Stomach (tissue), 9 donors: ENCODE results near the gene IPPK. TPM values are rescaled to one million over a fixed set of nuclear protein-coding genes. Genes with fewer than 3 reads are reported as not detected.

Experiments
- DNase-seq, 2 donors: peaks; one replicate each; pipeline versions ENCODE4 v3.0.0 to v3.0.0-alpha.2; 2013 to 2019
- H3K27ac ChIP-seq, 5 donors: fragments of 200-600 bp in 4 of 5; sonication (generic) in 4 of 5; one replicate each; pipeline ENCODE4 v1.5.1; 2013 to 2019; ENCODE audit warnings: mild to moderate bottlenecking in 1 of 5, moderate library complexity in 1 of 5
- H3K27me3 ChIP-seq, 3 donors: fragments of 200-600 bp; sonication (generic); one replicate each; pipeline ENCODE4 v1.5.1; 2017 to 2019; ENCODE audit warnings: mixed run types in 1 of 3
- H3K36me3 ChIP-seq, 4 donors: fragments of 200-600 bp; sonication (generic); 1 replicate in 3 of 4; 2 replicates in 1 of 4; pipeline ENCODE4 v1.5.1; 2016 to 2019
- H3K4me1 ChIP-seq, 4 donors: fragments of 200-600 bp; sonication (generic); one replicate each; pipeline ENCODE4 v1.5.1; 2016 to 2019
- H3K4me3 ChIP-seq, 4 donors: fragments of 200-600 bp; sonication (generic) in 3 of 4; one replicate each; pipeline ENCODE4 v1.5.1; 2016 to 2019; ENCODE audit warnings: mild to moderate bottlenecking in 1 of 4
- H3K9me3 ChIP-seq, 4 donors: fragments of 200-600 bp; sonication (generic); one replicate each; pipeline ENCODE4 v1.5.1; 2016 to 2019
- CTCF ChIP-seq, 7 experiments: fragments of 450-650 bp in 4 of 7; fragments of 200-600 bp in 3 of 7; sonication (generic) in 3 of 7; IDR thresholded peaks; one replicate each; pipeline ENCODE4 v1.5.1; 2016 to 2019; ENCODE audit warnings: antibody characterized with exemption in 7 of 7, control low read depth in 2 of 7, mild to moderate bottlenecking in 1 of 7
- EP300 ChIP-seq: sonication (generic); formaldehyde crosslinking; IDR thresholded peaks from one replicate; pipeline ENCODE4 v1.6.1; 2017; ENCODE audit warnings: antibody characterized with exemption
- POLR2A ChIP-seq, 4 donors: fragments of 450-650 bp; IDR thresholded peaks; one replicate each; pipeline ENCODE4 v1.6.1; 2016; ENCODE audit warnings: antibody characterized with exemption in 4 of 4, control low read depth in 2 of 4, mild to moderate bottlenecking in 1 of 4, moderate library complexity in 1 of 4
- POLR2AphosphoS5 ChIP-seq, 3 donors: sonication (generic); formaldehyde crosslinking; IDR thresholded peaks; one replicate each; pipeline ENCODE4 v1.6.1; 2016; ENCODE audit warnings: antibody characterized with exemption in 3 of 3
- WGBS, 5 donors: extraction: QIAGEN DNeasy Blood & Tissue Kit in 3 of 5; methylation state at CpG; one replicate each; pipeline versions ENCODE4 v1.1.5 to v1.1.7; 2013 to 2018; 5-methylcytosine and 5-hydroxymethylcytosine counted together
- intact Hi-C: fragments of 100-400 bp; cut with DNase I; formaldehyde crosslinking; loops from one replicate; pipeline ENCODE4 v1.15.1; 2023; ENCODE audit warnings: low total_unique reads
- polyA plus RNA-seq, 3 donors: library from polyadenylated mRNA; stranded (reverse); fragments of 200-250 nt; gene quantifications; one replicate each; pipeline ENCODE4 v1.2.3, GENCODE V29; 2013
- total RNA-seq, 5 donors: library from RNA; depleted of rRNA; stranded (reverse); fragments of >200 nt; gene quantifications; one replicate each; pipeline versions ENCODE4 v1.1.0 to v1.2.3, GENCODE V29; 2014 to 2016
- donor health status: healthy with polysubstance abuse.
- donor health status: Bipolar disorder and iron deficiency.
- donor health status: healthy.

IPPK gene
- total and polyA plus RNA-seq, 8 donors, result 1.4 to 17.1 (median 10.9) TPM

GRCh38 chr9:92607773-92608172 lies 62.2 kb downstream of the IPPK start:
- DNase-seq, result peak in 1 of 2 donors; percentile 65

GRCh38 chr9:92607088-92607487 lies 62.8 kb downstream of the IPPK start:
- Histone ChIP-seq H3K27ac (peak overlapping the region in 2 of 5 donors; percentile 69 to 71), H3K36me3 (peaks cover 4 to 17% (median 13%) of the 10 kb centered on the region in 4 donors), H3K4me3 (no peak overlapping the region), H3K4me1 (peaks cover 0 to 39% (median 21%) of the 10 kb centered on the region in 4 donors), H3K27me3 (no peaks in the 10 kb centered on the region), H3K9me3 (peaks cover 0 to 4% (median 0%) of the 10 kb centered on the region in 4 donors)
- DNase-seq, result peak in 1 of 2 donors; percentile 47
- WGBS, 5 donors, result 12 to 18% (median 15%) methylated on average over 2 of the region's 2 CpGs
- intact Hi-C loops, result no loop called here
- TF ChIP-seq POLR2AphosphoS5 (IDR thresholded peaks at IDR 0.05), result no peak
- TF ChIP-seq EP300, result no peak
- TF ChIP-seq POLR2A (IDR thresholded peaks at IDR 0.05), result no peak
- no peak for TF ChIP-seq CTCF (IDR thresholded peaks at IDR 0.05)

More at GRCh38 chr9:92607773-92608172, 62.2 kb downstream of the IPPK start:
- peaks cover 0 to 4% (median 0%) of the 10 kb centered on the region in 4 donors for H3K9me3 ChIP-seq
- no peak overlapping the region for H3K4me3 ChIP-seq
- intact Hi-C loops, result no loop called here
- H3K27ac ChIP-seq, result peak overlapping the region in 3 of 5 donors; percentile 41 to 71 (median 69)
- H3K4me1 ChIP-seq, result peaks cover 0 to 39% (median 21%) of the 10 kb centered on the region in 4 donors
- WGBS, 5 donors, result 46 to 56% (median 53%) methylated on average over 4 of the region's 4 CpGs
- TF ChIP-seq EP300 (no peak), POLR2A (IDR thresholded peaks at IDR 0.05) (no peak), CTCF (IDR thresholded peaks at IDR 0.05) (no peak), POLR2AphosphoS5 (IDR thresholded peaks at IDR 0.05) (no peak)
- H3K36me3 ChIP-seq, result peaks cover 4 to 24% (median 19%) of the 10 kb centered on the region in 4 donors
- H3K27me3 ChIP-seq, result no peaks in the 10 kb centered on the region

- Histone ChIP-seq H3K27me3 (no peaks in the 10 kb centered on the region), H3K9me3 (peaks cover 0 to 4% (median 0%) of the 10 kb centered on the region in 4 donors), H3K4me1 (peaks cover 2 to 45% (median 28%) of the 10 kb centered on the region in 4 donors), H3K27ac (no peak overlapping the region), H3K4me3 (no peak overlapping the region), H3K36me3 (no peaks in the 10 kb centered on the region)
- no peak for DNase-seq
- 82 to 95% (median 95%) methylated on average over 5 of the region's 5 CpGs for WGBS, 5 donors
- no peak for TF ChIP-seq EP300
- no peak for TF ChIP-seq POLR2A (IDR thresholded peaks at IDR 0.05)
- no peak for TF ChIP-seq POLR2AphosphoS5 (IDR thresholded peaks at IDR 0.05)
- intact Hi-C loops, result no loop called here
Observed at GRCh38 chr9:92605224-92605623, 64.7 kb downstream of the IPPK start.

- H3K4me1 ChIP-seq, result peaks cover 3 to 50% (median 29%) of the 10 kb centered on the region in 4 donors
- intact Hi-C loops, result no loop called here
- WGBS, 5 donors, result 88 to 95% (median 90%) methylated on average over 5 of the region's 5 CpGs
Observed at GRCh38 chr9:92603990-92604389, 65.9 kb downstream of the IPPK start.

GRCh38 chr9:92603100-92603499 lies 66.8 kb downstream of the IPPK start:
- DNase-seq, result no peak
- WGBS, 5 donors, result 73 to 93% (median 82%) methylated on average over 5 of the region's 5 CpGs
- Histone ChIP-seq H3K27ac (no peak overlapping the region), H3K9me3 (peaks cover 0 to 4% (median 0%) of the 10 kb centered on the region in 4 donors), H3K27me3 (no peaks in the 10 kb centered on the region), H3K36me3 (no peaks in the 10 kb centered on the region), H3K4me1 (peaks cover 3 to 47% (median 21%) of the 10 kb centered on the region in 4 donors), H3K4me3 (no peak overlapping the region)
- intact Hi-C loops, result no loop called here
- TF ChIP-seq CTCF (IDR thresholded peaks at IDR 0.05) (no peak), POLR2A (IDR thresholded peaks at IDR 0.05) (no peak), POLR2AphosphoS5 (IDR thresholded peaks at IDR 0.05) (no peak), EP300 (no peak)

More at GRCh38 chr9:92603990-92604389, 65.9 kb downstream of the IPPK start:
- TF ChIP-seq EP300, result no peak
- no peak overlapping the region for H3K4me3 ChIP-seq
- no peak for DNase-seq
- no peak overlapping the region for H3K27ac ChIP-seq
- no peaks in the 10 kb centered on the region for H3K36me3 ChIP-seq
- no peaks in the 10 kb centered on the region for H3K27me3 ChIP-seq
- H3K9me3 ChIP-seq, result peaks cover 0 to 4% (median 0%) of the 10 kb centered on the region in 4 donors
